Measurements from ENCODE around the gene TMEM132E.

DNA sequence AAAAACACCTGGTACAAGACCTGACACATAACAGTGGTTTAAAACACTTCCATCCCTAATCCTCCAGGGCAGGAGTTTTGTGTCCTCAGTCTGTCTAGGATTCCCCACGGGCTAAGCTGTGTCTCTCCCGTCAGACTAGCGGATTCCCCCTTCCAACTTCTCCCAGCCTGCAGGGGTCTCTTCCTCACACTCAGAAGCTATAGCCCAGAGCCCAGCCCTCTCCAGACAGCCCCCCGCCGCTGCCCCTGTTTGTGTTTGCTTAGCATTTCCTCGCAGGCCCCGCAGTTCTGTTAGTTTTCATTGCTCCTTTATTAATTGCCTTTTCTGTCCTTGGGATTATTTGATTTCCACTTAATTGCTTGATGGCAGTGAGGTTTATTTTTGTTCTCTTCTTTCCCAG is 91.2 kb downstream of the TMEM132E start:
- TF ChIP-seq, protein P1, sequence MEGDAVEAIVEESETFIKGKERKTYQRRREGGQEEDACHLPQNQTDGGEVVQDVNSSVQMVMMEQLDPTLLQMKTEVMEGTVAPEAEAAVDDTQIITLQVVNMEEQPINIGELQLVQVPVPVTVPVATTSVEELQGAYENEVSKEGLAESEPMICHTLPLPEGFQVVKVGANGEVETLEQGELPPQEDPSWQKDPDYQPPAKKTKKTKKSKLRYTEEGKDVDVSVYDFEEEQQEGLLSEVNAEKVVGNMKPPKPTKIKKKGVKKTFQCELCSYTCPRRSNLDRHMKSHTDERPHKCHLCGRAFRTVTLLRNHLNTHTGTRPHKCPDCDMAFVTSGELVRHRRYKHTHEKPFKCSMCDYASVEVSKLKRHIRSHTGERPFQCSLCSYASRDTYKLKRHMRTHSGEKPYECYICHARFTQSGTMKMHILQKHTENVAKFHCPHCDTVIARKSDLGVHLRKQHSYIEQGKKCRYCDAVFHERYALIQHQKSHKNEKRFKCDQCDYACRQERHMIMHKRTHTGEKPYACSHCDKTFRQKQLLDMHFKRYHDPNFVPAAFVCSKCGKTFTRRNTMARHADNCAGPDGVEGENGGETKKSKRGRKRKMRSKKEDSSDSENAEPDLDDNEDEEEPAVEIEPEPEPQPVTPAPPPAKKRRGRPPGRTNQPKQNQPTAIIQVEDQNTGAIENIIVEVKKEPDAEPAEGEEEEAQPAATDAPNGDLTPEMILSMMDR (IDR thresholded peaks at IDR 0.05): no peak
- no peak for TF ChIP-seq ZFX (IDR thresholded peaks at IDR 0.05; ENCODE audit: borderline replicate concordance)

Measured in 22Rv1 (cell line).